HG02943 (cell line): ENCODE results near the gene LYAR.

Experiments
- ATAC-seq: cut with Tn5 transposase; IDR thresholded peaks from one replicate; pipeline ENCODE4 v1.9.1; 2021; ENCODE audit warnings: mild to moderate bottlenecking, low read depth, moderate library complexity; ENCODE audit not compliant: unreplicated experiment

The LYAR gene

DNA sequence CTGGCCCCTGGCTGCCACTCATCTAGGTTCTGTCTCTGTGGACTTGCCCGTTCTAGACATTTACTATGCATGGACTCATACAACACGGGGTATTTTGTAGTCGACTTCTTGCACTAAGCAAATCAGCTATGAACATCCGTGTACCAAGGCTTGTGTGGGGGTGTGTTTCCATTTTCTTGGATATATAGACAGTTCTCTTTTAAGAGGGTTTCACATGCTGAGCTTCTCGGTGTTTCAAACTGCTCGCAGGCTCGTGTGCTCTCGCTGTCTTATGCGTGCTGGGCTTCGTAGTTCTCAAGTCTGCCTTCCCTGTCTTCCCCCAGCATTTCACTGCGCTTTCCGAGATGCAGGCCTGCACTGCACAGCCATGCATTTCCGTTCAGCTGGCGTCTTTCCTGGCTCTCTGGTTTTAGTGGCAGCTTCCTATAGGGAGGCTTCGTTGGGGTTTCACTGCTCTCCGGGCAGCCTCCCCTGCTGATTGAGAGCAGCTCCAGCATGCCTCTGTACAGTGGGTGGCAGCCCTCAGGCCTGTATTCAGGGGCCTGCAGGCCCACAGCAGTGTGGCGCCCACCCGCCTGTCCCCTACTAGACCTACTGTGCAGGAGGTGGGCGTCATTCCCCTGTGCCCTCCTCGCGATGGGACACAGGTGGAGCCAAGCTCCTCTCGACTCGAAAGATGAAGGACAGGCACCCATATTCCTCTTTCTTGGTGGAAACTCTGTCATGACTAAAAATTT is 27.7 kb upstream of the LYAR start:
- ATAC-seq = no peak

- no peak for ATAC-seq
Measured at GRCh38 chr4:4316150-4316495, 26.2 kb upstream of the LYAR start.

DNA sequence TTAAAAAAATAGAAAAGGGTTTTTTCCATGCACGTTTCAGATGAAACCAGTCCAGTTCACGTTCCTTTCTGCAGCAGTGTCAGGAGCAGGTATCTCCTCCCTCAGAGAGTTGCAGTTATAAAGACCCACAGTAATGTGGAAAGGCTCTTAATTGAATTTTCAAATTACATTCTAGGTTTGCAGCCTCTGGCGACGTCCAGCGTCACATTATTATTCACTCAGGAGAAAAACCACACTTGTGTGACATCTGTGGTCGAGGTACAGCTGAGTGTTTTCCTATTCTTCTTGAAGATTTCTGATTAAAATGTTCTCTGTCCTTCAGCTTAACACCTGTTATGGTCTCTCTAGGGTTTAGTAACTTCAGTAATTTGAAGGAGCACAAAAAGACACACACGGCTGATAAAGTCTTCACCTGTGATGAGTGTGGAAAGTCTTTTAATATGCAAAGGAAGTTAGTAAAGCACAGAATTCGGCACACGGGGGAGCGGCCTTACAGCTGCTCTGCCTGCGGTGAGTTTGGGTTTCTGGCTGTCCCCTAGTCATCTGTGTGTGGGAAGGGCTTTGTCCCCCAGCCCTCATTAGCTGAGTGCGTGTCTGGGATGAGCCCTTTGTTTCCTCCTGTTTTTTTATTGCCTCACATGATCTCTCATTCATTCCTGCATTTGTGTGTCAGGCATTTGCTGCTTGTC is 25.7 kb upstream of the LYAR start:
- ATAC-seq = no peak

GRCh38 chr4:4311193-4311592 is 21.2 kb upstream of the LYAR start:
- no peak for ATAC-seq

GRCh38 chr4:4308800-4309441 is 19.0 kb upstream of the LYAR start:
- no peak for ATAC-seq

GRCh38 chr4:4306920-4307319 is 17.0 kb upstream of the LYAR start:
- no peak for ATAC-seq

DNA sequence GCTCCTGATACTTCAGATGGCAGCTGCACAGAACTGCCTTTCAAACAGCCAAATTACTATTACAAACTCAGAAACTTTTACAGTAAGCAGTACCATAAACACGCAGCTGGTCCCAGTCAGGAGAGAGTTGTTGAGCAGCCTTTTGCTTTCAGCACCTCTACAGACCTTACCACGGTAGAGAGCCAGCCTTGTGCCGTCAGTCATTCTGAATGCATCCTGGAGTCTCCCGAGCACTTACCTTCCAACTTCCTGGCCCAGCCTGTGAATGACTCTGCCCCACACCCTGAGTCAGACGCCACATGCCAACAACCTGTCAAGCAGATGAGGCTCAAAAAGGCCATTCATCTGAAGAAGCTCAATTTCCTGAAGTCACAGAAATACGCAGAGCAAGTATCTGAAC is 12.5 kb upstream of the LYAR start:
- ATAC-seq = no peak

GRCh38 chr4:4302001-4302400 is 12.0 kb upstream of the LYAR start:
- no peak for ATAC-seq

GRCh38 chr4:4299006-4299405 is 9.1 kb upstream of the LYAR start:
- no peak for ATAC-seq

DNA sequence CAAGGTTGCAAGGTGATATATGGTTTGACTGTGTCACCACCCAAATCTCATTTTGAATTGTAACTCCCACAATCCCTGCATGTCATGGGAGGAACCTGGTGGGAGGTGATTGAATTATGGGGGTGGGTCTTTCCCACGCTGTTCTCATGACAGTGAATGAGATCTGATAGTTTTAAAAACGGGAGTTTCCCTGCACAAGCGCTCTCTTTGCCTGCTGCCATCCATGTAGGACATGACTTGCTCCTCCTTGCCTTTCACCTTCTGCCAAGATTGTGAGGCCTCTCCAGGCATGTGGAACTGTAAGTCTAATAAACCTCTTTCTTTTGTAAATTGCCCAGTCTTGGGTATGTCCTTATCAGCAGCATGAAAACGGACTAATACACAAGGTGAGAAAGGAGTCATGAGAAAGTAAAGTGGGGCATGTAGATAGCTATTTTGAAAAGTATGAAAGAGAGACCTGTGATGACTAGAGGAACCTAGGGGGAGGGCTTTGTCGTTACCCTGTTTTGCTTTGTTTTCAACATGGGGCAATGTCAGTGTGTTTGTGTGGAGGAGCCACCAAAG is 6.4 kb upstream of the LYAR start:
- ATAC-seq = no peak

DNA sequence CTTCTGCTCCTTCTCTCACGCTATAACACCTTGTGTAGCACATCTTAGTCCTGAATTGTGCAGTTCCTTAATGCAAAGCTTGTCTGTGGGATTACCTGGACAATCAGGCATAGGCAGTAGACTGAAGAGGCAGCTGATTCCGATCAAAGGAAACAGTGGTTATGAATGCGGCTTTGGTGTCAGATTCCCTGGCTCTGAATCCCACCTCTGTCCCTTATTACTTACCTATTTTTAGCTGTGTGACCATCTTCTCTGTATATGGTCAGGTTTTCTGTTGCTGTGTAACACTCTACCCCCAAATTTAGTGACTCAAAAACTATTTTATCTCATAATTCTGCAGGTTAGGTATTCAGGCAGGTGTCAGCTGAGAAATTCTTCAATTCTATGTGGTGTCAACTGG is 3.3 kb upstream of the LYAR start:
- ATAC-seq = no peak

GRCh38 chr4:4289597-4289940 is 385 bp downstream of the LYAR start:
- ATAC-seq = peak; percentile 23

GRCh38 chr4:4289055-4289454 is 899 bp downstream of the LYAR start:
- ATAC-seq = no peak

GRCh38 chr4:4288098-4288497 is 1.9 kb downstream of the LYAR start:
- ATAC-seq = no peak

GRCh38 chr4:4284827-4285618 is 4.9 kb downstream of the LYAR start:
- no peak for ATAC-seq

DNA sequence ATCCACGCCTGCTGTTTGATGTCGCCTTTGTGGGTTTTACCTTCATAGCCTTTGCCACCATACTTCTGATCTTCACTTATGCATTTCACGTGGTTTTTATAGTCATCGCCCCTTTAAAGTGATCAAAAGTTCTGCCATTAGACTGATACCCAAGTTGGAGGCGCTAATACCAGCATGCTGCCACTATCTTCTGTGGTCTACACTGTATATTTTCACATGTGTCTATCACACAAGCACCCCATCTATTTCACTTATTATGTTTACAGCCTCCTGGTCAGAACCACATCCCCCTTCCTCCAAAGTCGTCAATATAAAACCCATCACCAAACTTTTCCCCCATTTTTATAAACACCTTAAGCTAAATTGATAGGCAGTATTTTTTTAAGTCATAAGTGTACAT is 8.2 kb downstream of the LYAR start:
- no peak for ATAC-seq

DNA sequence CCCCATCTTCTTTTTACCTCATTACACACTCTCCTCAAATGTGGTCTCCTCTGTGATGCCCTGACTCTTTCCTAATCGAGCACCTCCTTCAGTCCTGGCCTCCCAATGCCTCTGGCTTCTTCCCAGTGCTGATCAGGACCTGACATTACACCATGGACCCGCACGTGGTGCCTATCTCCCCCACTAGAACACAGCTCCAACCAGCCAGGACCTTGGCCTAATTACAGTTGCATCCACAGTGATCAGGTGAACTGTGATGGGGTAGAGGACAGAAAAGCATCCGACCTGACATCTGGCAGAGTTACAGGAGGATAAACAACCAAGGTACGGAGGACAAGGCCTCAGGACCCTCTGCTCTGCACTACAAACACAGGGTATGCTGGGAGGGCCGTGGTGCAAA is 12.4 kb downstream of the LYAR start:
- ATAC-seq = no peak

DNA sequence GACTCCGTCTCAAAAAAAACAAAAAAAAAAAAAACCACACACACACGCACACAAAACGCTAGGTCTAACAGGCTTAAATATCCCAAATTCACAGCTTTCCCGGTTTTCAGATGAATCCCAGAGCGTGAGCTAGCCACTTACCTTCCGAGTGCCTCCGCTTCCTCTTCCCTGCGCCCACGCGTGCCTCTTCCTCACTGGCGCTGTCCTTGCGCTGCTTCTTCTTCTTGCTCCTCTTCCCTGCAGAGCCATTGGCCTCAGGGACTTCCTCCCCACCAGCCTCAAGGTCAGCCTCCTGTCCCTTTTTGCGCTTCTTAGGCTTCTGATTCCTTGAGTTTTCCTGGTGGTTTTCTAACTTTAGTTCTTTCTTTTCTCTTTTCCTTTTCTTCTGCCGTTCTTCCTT is 15.7 kb downstream of the LYAR start:
- no peak for ATAC-seq

DNA sequence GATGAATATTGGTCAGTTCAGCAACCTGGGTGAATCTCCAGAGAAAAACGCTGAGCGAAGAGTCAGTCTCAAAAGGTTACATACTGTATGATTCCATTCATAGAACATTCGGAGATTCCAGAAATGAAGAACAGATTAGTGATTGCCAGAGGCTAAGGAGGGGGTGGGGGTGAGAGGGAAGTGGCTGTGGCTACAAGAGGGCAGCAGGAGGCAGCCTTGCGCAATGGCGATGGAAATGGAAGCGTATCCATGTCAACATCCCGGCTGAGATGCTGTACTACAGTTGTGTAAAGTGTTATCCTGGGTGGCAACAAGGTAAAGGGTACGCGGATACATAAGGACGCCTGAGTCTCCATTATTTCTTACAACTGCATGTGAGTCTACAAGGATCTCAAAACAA is 18.0 kb downstream of the LYAR start:
- no peak for ATAC-seq

DNA sequence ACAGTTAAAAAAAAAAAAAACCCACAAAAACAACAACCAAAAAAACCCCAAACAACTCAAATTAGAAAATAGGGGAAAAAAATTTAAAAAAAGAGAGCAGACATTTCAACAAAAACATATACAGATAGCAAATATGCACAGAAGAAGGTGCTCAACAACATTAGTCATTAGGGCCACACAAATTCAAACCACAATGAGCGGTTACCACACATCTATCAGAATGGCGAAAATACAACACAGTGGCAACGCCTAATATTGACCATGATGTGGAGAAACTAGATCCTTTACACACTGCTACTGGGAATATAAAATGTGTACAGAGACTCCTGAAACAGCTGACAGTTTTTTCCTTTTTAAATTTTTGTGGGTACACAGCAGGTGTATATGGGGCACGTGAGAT is 19.4 kb downstream of the LYAR start:
- no peak for ATAC-seq

DNA sequence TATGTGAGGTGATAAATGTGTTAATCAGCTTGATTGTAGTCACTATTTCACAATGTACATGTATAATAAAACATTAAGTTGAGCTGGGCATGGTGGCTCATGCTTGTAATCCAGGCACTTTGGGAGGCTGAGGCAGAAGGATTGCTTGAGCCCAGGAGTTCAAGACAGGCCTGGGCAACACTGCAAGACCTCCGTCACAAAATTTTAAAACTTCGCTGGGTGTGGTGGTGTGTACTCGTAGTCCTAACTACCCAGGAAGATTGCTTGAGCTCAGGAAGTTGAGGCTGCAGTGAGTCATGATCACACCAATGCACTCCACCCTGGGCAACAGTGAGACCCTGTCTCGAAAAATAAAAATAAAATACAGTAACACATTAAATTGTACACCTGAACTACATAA is 20.1 kb downstream of the LYAR start:
- ATAC-seq = no peak
